ENCODE results near the gene TECPR1. TPM values are rescaled to one million over a fixed set of nuclear protein-coding genes. Genes with fewer than 3 reads are reported as not detected.

The TECPR1 gene
- total RNA-seq, 1 donor from 2014 or later: 55.2 TPM

- intact Hi-C loops (cut with DNase I): no loop called here
- Histone ChIP-seq H3K36me3 (peaks cover 41% of the 10 kb centered on the region), H3K4me3 (peak overlapping the region; percentile 88), H3K27me3 (no peaks in the 10 kb centered on the region), H3K4me1 (peaks cover 51% of the 10 kb centered on the region), H3K27ac (peak overlapping the region; percentile 96), H3K9me3 (no peaks in the 10 kb centered on the region)
- ATAC-seq (peak; percentile 5), DNase-seq (peak; percentile 87)
- no peak for TF ChIP-seq CTCF (IDR thresholded peaks at IDR 0.05)
Measured at GRCh38 chr7:98286093-98286539, 34.1 kb upstream of the TECPR1 start.

- ATAC-seq (no peak), DNase-seq (no peak)
- Histone ChIP-seq H3K4me3 (peak overlapping the region; percentile 88), H3K27ac (peak overlapping the region; percentile 96), H3K9me3 (no peaks in the 10 kb centered on the region), H3K36me3 (peaks cover 34% of the 10 kb centered on the region), H3K27me3 (no peaks in the 10 kb centered on the region), H3K4me1 (peaks cover 56% of the 10 kb centered on the region)
- intact Hi-C loops (cut with DNase I): no loop called here
- TF ChIP-seq CTCF (IDR thresholded peaks at IDR 0.05): no peak
Measured at GRCh38 chr7:98285157-98286092, 33.4 kb upstream of the TECPR1 start.

- ATAC-seq: peak; percentile 65
- Histone ChIP-seq H3K36me3 (peaks cover 34% of the 10 kb centered on the region), H3K9me3 (no peaks in the 10 kb centered on the region), H3K4me3 (peak overlapping the region; percentile 88), H3K27me3 (no peaks in the 10 kb centered on the region), H3K4me1 (peaks cover 55% of the 10 kb centered on the region), H3K27ac (peak overlapping the region; percentile 96)
- DNase-seq: peak; percentile 93
- intact Hi-C loops (cut with DNase I): no loop called here
- TF ChIP-seq CTCF (IDR thresholded peaks at IDR 0.05): no peak
Measured at GRCh38 chr7:98284335-98285036, 32.5 kb upstream of the TECPR1 start.

DNA sequence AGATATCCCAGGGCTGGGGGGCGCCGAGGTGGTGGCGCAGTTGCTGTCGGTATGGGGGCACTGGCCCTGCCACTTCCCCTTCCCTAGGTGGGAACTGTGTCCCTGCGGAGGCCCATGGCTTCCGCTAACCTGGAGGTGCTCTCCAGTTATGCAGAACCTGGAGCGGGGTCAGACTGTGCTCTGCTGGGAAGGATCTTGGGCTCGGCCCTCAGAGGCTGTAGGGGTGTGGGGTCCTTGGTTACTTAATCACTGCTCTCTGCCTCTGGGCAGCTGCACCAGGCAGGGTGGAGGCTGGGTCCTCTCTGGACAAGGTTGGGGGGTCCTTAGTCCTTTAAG, 31.8 kb upstream of the TECPR1 start:
- ATAC-seq: no peak
- peak overlapping the region; percentile 88 for H3K4me3 ChIP-seq
- no peaks in the 10 kb centered on the region for H3K27me3 ChIP-seq
- intact Hi-C loops (cut with DNase I): no loop called here
- H3K9me3 ChIP-seq: no peaks in the 10 kb centered on the region
- H3K4me1 ChIP-seq: peaks cover 51% of the 10 kb centered on the region
- H3K27ac ChIP-seq: peak overlapping the region; percentile 96
- no peak for TF ChIP-seq CTCF (IDR thresholded peaks at IDR 0.05)
- DNase-seq: peak; percentile 69
- H3K36me3 ChIP-seq: peaks cover 30% of the 10 kb centered on the region

DNA sequence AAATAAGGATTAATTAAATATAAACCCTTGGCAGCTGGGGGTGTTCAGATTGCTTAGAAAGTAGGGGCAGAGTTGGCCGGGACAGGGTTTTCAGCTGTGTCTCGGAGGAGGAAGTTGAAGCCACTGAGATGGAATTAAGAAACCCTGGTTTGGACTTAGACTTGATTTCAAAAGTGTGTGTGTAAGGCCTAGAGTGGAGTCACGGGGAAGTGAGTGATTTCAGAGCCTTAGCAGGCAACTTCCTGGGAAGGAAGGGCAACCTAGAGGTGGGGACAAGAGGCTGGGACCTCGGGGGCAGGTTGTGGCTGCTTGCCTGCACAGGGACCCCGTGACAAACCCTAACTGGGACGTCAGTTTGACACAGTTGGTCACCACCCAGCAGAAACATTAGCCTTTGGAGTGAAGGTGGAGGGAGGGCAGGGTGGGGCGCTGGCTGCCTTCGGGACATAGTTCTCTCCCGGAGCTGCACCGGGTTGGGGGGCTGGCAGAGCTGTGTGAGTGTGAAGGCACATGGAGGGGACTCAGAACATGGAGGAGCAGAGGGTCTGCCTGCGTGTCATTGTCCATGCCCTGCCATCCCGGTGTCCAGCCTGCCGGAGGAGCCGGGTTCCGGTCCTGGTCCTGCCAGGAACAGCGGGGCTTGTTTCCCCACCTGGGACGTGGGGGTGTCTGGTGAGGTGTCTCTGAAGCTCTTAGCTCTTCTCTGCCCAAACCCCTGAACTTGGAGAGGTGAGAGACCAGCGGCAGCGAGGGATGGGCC, 31.3 kb upstream of the TECPR1 start:
- Histone ChIP-seq H3K27ac (peak overlapping the region; percentile 96), H3K36me3 (peaks cover 24% of the 10 kb centered on the region), H3K27me3 (no peaks in the 10 kb centered on the region), H3K4me3 (peak overlapping the region; percentile 88), H3K4me1 (peaks cover 49% of the 10 kb centered on the region), H3K9me3 (no peaks in the 10 kb centered on the region)
- peak; percentile 14 for ATAC-seq
- TF ChIP-seq CTCF (IDR thresholded peaks at IDR 0.05): no peak
- peak; percentile 87 for DNase-seq
- intact Hi-C loops (cut with DNase I): no loop called here
